ENCODE data around the gene PNMA6E. TPM values are rescaled to one million over a fixed set of nuclear protein-coding genes. Genes with fewer than 3 reads are reported as not detected.
"Not testable (repeated sequence)": the region's sequence is repeated elsewhere in the genome, so short reads cannot be mapped to it uniquely, and the experiment has no call there.

The PNMA6E gene
- total RNA-seq, 4 donors from 2014 or later, result not detected

- no peak for DNase-seq (ENCODE audit: low spot score in 2 of 2)
- 68 to 78% methylated on average over 8 to 9 of the region's 10 CpGs for WGBS, 2 donors
Observed at GRCh38 chrX:153408221-153408721, 7.1 kb upstream of the PNMA6E start.

GRCh38 chrX:153407736-153408135, 6.6 kb upstream of the PNMA6E start:
- Histone ChIP-seq H3K36me3 (no peaks in the 10 kb centered on the region), H3K27me3 (no peaks in the 10 kb centered on the region), H3K4me1 (peaks cover 0 to 12% (median 0%) of the 10 kb centered on the region in 4 donors), H3K4me3 (no peak overlapping the region), H3K9me3 (no peaks in the 10 kb centered on the region), H3K27ac (no peak overlapping the region)
- DNase-seq (ENCODE audit: low spot score in 2 of 2), result no peak
- TF ChIP-seq EP300 (IDR thresholded peaks at IDR 0.05) (no peak), CTCF (IDR thresholded peaks at IDR 0.05) (no peak), POLR2A (IDR thresholded peaks at IDR 0.05) (no peak)
- WGBS, 2 donors, result 46 to 62% methylated on average over 2 to 3 of the region's 3 CpGs

More at GRCh38 chrX:153408221-153408721, 7.1 kb upstream of the PNMA6E start:
- H3K4me3 ChIP-seq, result no peak overlapping the region
- H3K27ac ChIP-seq, result no peak overlapping the region
- TF ChIP-seq POLR2A (IDR thresholded peaks at IDR 0.05) (no peak), EP300 (IDR thresholded peaks at IDR 0.05) (no peak), CTCF (IDR thresholded peaks at IDR 0.05) (no peak)
- H3K9me3 ChIP-seq, result no peaks in the 10 kb centered on the region
- H3K27me3 ChIP-seq, result no peaks in the 10 kb centered on the region
- H3K4me1 ChIP-seq, result peaks cover 0 to 12% (median 0%) of the 10 kb centered on the region in 4 donors
- no peaks in the 10 kb centered on the region for H3K36me3 ChIP-seq

GRCh38 chrX:153406903-153407302, 5.8 kb upstream of the PNMA6E start:
- Histone ChIP-seq H3K36me3 (no peaks in the 10 kb centered on the region), H3K4me1 (peaks cover 0 to 6% (median 0%) of the 10 kb centered on the region in 4 donors), H3K4me3 (no peak overlapping the region), H3K9me3 (no peaks in the 10 kb centered on the region), H3K27ac (no peak overlapping the region), H3K27me3 (no peaks in the 10 kb centered on the region)
- WGBS, 2 donors, result 68 to 84% methylated on average over 2 to 7 of the region's 7 CpGs
- no peak for DNase-seq (ENCODE audit: low spot score in 2 of 2)
- no peak for TF ChIP-seq CTCF (IDR thresholded peaks at IDR 0.05)
- TF ChIP-seq EP300 (IDR thresholded peaks at IDR 0.05), result no peak
- TF ChIP-seq POLR2A (IDR thresholded peaks at IDR 0.05), result no peak

- H3K36me3 ChIP-seq, result no peaks in the 10 kb centered on the region
- H3K27me3 ChIP-seq, result no peaks in the 10 kb centered on the region
- no peaks in the 10 kb centered on the region for H3K9me3 ChIP-seq
- no peaks in the 10 kb centered on the region for H3K4me1 ChIP-seq
- TF ChIP-seq EP300 (IDR thresholded peaks at IDR 0.05) (no peak), POLR2A (IDR thresholded peaks at IDR 0.05) (no peak), CTCF (IDR thresholded peaks at IDR 0.05) (no peak)
- no peak overlapping the region for H3K4me3 ChIP-seq
- H3K27ac ChIP-seq, result no peak overlapping the region
- no peak for DNase-seq (ENCODE audit: low spot score in 2 of 2)
- WGBS, 2 donors, result 83 to 90% methylated on average over 9 of the region's 9 CpGs
Observed at GRCh38 chrX:153406011-153406410, 4.9 kb upstream of the PNMA6E start.

- Histone ChIP-seq H3K9me3 (no peaks in the 10 kb centered on the region), H3K4me3 (no peak overlapping the region), H3K36me3 (no peaks in the 10 kb centered on the region), H3K27me3 (no peaks in the 10 kb centered on the region), H3K27ac (no peak overlapping the region), H3K4me1 (no peaks in the 10 kb centered on the region)
- TF ChIP-seq EP300 (IDR thresholded peaks at IDR 0.05) (no peak), CTCF (IDR thresholded peaks at IDR 0.05) (no peak), POLR2A (IDR thresholded peaks at IDR 0.05) (no peak)
- 28 to 47% methylated on average over 4 to 5 of the region's 5 CpGs for WGBS, 2 donors
- DNase-seq (ENCODE audit: low spot score in 2 of 2), result no peak
Observed at GRCh38 chrX:153405426-153405825, 4.3 kb upstream of the PNMA6E start.

GRCh38 chrX:153404333-153404732, 3.2 kb upstream of the PNMA6E start:
- not testable (repeated sequence) for DNase-seq (ENCODE audit: low spot score in 2 of 2); H3K4me3 ChIP-seq; H3K9me3 ChIP-seq; H3K36me3 ChIP-seq; H3K4me1 ChIP-seq; H3K27ac ChIP-seq; H3K27me3 ChIP-seq
- 80% methylated on average over 5 of the region's 5 CpGs for WGBS, 2 donors
